ENCODE data around the gene ITM2C.

GRCh38 chr2:230863031-230863430, 1.7 kb upstream of the ITM2C start:
- TF ChIP-seq YY1 (IDR thresholded peaks at IDR 0.05; ENCODE audit: insufficient read depth, insufficient read length) (no peak), SUZ12 (IDR thresholded peaks at IDR 0.05; ENCODE audit: extremely low read depth, insufficient read depth, insufficient read length) (no peak), ZNF274 (IDR thresholded peaks at IDR 0.05; ENCODE audit: low read depth, low read length) (no peak)

All from NT2/D1 (cell line).